H1 (cell line): ENCODE data around the gene NAV2. TPM values are rescaled to one million over a fixed set of nuclear protein-coding genes. Genes with fewer than 3 reads are reported as not detected.

Experiments used
- CHD1 ChIP-seq: IDR thresholded peaks from 2 replicates; pipeline ENCODE4 v1.6.1; 2012; ENCODE audit warnings: low read depth, low read length, improper control_type of control experiment
- EP300 ChIP-seq, 2 experiments: IDR thresholded peaks; 1 replicate in 1 of 2; 2 replicates in 1 of 2; pipeline ENCODE4 v1.6.1; 2011 to 2012; ENCODE audit warnings: low read depth in 2 of 2, low read length in 2 of 2, mild to moderate bottlenecking in 2 of 2, borderline replicate concordance in 1 of 2, inconsistent platforms in 1 of 2, moderate library complexity in 1 of 2
- POLR2AphosphoS5 ChIP-seq: IDR thresholded peaks from 2 replicates; pipeline ENCODE4 v1.6.1; 2011; ENCODE audit warnings: low read depth, low read length
- TAF7 ChIP-seq: optimal IDR thresholded peaks from 2 replicates; pipeline ENCODE3; 2011; ENCODE audit warnings: low read depth, mild to moderate bottlenecking, inconsistent platforms, low read length, moderate library complexity, borderline replicate concordance
- YY1 ChIP-seq: IDR thresholded peaks from 2 replicates; pipeline ENCODE4 v1.6.1; 2011; ENCODE audit warnings: low read depth, mild to moderate bottlenecking, low read length
- polyA plus RNA-seq, 7 experiments: library from polyadenylated mRNA; depleted of rRNA in 3 of 7; stranded (reverse) in 5 of 7; unstranded in 2 of 7; fragments of >200 nt in 5 of 7; fragments of 200-250 nt in 2 of 7; gene quantifications; 1 replicate in 5 of 7; 2 replicates in 1 of 7; 4 replicates in 1 of 7; pipeline versions ENCODE4 v1.2.1 to v1.2.3, GENCODE V29; 2011 to 2013; ENCODE audit warnings: missing spikeins in 2 of 7, mixed read lengths in 2 of 7
- total RNA-seq: library from RNA; stranded (reverse); fragmentation: NEBNext Ultra II Directional; extraction: Animal tissue kit (Norgen Biotek cat#: 25700); gene quantifications from 2 replicates; pipeline ENCODE4 v1.2.1, GENCODE V29; 2021
- TF ChIP-seq, protein P1 (sequence below): IDR thresholded peaks from 2 replicates; pipeline ENCODE4 v1.6.1; 2012; ENCODE audit warnings: inconsistent platforms

The NAV2 gene
- total and polyA plus RNA-seq, 2 of the 8 experiments (the other 6 are each of a cell fraction or from before 2014, with no cell fraction given) = 35.6 to 73.6 TPM

- TF ChIP-seq, protein P1, sequence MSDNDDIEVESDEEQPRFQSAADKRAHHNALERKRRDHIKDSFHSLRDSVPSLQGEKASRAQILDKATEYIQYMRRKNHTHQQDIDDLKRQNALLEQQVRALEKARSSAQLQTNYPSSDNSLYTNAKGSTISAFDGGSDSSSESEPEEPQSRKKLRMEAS = no peak
- TF ChIP-seq CHD1 = no peak
- TF ChIP-seq POLR2AphosphoS5 = no peak
- TF ChIP-seq YY1 = no peak
- no peak for TF ChIP-seq EP300 (IDR thresholded peaks at IDR 0.05; ENCODE audit: borderline replicate concordance in 1 of 2, low read depth in 2 of 2, low read length in 2 of 2)
- TF ChIP-seq TAF7 = no peak
Measured at GRCh38 chr11:19794161-19794560, 81.5 kb downstream of the NAV2 start (continued).
